Sigmoid colon (tissue), 4 donors: ENCODE data around the gene WDR1.

Experiments
- CTCF ChIP-seq, 4 experiments: fragments of 450-650 bp in 3 of 4; fragments of 200-600 bp in 1 of 4; IDR thresholded peaks; one replicate each; pipeline ENCODE4 v1.5.1; 2016 to 2019; ENCODE audit warnings: antibody characterized with exemption in 4 of 4, mild to moderate bottlenecking in 3 of 4, moderate library complexity in 2 of 4
- EP300 ChIP-seq, 4 donors: sonication (generic); formaldehyde crosslinking; IDR thresholded peaks; one replicate each; pipeline ENCODE4 v1.6.1; 2017; ENCODE audit warnings: antibody characterized with exemption in 4 of 4
- POLR2A ChIP-seq, 2 donors: fragments of 450-650 bp; IDR thresholded peaks; one replicate each; pipeline ENCODE4 v1.6.1; 2016; ENCODE audit warnings: antibody characterized with exemption in 2 of 2, mild to moderate bottlenecking in 2 of 2, moderate library complexity in 2 of 2
- POLR2AphosphoS5 ChIP-seq, 4 donors: sonication (generic); formaldehyde crosslinking; IDR thresholded peaks; one replicate each; pipeline ENCODE4 v1.6.1; 2017; ENCODE audit warnings: antibody characterized with exemption in 4 of 4

- TF ChIP-seq CTCF (IDR thresholded peaks at IDR 0.05) (no peak), POLR2A (IDR thresholded peaks at IDR 0.05) (no peak), POLR2AphosphoS5 (IDR thresholded peaks at IDR 0.05) (no peak), EP300 (IDR thresholded peaks at IDR 0.05) (no peak)
These were observed 91.3 kb downstream of the WDR1 start for GRCh38 chr4:10025230-10025806.
